Stimulated activated CD8-positive, alpha-beta memory T cell treated with anti-CD3 and anti-CD28 coated beads, Interleukin-7, amount 100 ng/mL, for 1 hour (primary cell): ENCODE results near the gene KLK3.

ENCODE experiments used
- DNase-seq, 2 donors: peaks; one replicate each; pipeline ENCODE4 v3.0.0-alpha.2; 2020; ENCODE audit warnings: low read depth in 2 of 2

KLK3 gene

GRCh38 chr19:50898018-50898417, 43.3 kb downstream of the KLK3 start:
- no peak for DNase-seq

- no peak for DNase-seq
Measured at GRCh38 chr19:50899569-50899968, 44.9 kb downstream of the KLK3 start.

- DNase-seq, result no peak
Measured at GRCh38 chr19:50902640-50903039, 47.9 kb downstream of the KLK3 start.

GRCh38 chr19:50906217-50906616, 51.5 kb downstream of the KLK3 start:
- no peak for DNase-seq

GRCh38 chr19:50908336-50908735, 53.6 kb downstream of the KLK3 start:
- no peak for DNase-seq

- no peak for DNase-seq
Measured at GRCh38 chr19:50909240-50910070, 54.7 kb downstream of the KLK3 start.
